Stimulated activated CD8-positive, alpha-beta memory T cell treated with anti-CD3 and anti-CD28 coated beads, Interleukin-15, amount 100 ng/mL, for 4 hours (primary cell): ENCODE results near the gene CNTNAP2.
"Not testable (repeated sequence)": the region's sequence is repeated elsewhere in the genome, so short reads cannot be mapped to it uniquely, and the experiment has no call there.

ENCODE experiments used
- DNase-seq, 2 donors: peaks; one replicate each; pipeline ENCODE4 v3.0.0-alpha.2; 2020; ENCODE audit warnings: low read depth in 2 of 2

CNTNAP2 gene

GRCh38 chr7:146146831-146147486 lies 30.4 kb downstream of the CNTNAP2 start:
- no peak for DNase-seq

DNA sequence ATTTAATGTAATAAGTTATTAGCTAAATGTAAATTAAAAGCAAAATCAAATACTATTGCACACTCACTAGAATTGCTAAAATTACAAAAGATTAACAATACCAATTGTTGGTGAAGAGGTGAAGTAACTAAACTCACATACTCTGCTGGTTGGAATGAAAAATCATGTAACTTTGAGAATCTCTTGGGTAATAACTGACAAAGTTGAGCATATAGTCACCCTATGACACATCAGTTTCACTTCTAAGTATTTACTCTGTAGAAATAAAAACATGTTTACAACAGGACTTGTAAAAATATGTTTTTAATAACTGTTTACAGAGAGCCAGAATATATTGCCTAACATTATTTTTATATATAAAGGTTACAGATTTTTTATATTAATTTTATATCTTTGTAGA lies 33.6 kb downstream of the CNTNAP2 start:
- DNase-seq: no peak

DNA sequence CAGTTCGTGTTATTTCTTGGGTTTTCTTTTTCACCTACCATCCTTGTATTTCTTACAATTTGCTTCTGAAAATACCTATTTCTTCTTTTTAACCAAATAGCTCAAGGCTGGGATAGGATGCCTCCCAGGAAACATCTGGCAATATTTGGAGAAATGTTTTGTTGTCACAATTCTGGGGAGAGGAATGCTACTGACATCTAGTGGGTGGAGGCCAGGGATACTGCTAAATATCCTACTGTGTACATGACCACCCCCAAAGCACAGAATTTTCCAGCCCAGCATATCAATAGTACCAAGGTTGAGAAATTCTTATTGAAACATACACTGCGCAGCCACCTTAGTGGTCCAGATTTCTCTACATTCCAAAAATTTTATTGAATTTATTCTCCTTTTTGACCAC lies 55.5 kb downstream of the CNTNAP2 start:
- no peak for DNase-seq

- no peak for DNase-seq
These were observed 59.1 kb downstream of the CNTNAP2 start for GRCh38 chr7:146175716-146176115.

GRCh38 chr7:146176860-146177259 lies 60.3 kb downstream of the CNTNAP2 start:
- DNase-seq: no peak

DNA sequence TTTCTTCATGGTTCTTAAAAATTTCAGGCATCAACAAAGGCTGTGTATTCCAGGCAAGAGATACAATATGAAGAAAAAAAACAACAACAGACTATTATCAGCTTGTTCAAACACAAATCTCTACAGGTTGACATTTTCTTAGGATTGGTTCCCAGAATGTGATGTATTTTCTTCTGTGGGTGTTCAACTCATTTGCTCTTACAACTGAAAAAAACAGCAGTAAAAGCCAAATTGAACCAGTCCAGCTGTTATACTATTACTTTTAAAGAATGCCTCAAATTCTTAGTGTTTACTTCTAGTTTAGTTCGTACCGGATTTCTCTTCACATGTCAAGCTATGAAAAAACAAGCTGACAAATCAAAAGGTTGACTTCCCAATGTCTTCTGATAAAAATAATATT lies 60.7 kb downstream of the CNTNAP2 start:
- DNase-seq: no peak

DNA sequence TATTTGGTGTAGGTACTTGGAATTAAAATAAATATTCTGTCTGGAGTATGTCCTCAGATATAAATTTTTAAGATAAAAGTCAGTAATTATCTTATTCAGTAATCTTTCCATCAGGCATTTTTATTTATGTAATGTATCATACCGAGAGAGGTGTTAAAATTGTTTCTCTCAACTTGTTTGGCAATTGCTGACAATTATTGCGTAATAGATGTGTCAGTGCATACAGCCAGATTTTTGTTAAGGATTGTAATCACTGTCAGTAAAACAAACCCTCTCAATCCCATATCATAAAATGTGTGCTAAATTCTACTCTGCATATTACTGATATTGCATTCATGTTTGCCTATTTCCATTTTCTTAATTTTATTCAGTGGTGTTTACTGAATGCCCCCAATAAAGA lies 69.2 kb downstream of the CNTNAP2 start:
- no peak for DNase-seq

DNA sequence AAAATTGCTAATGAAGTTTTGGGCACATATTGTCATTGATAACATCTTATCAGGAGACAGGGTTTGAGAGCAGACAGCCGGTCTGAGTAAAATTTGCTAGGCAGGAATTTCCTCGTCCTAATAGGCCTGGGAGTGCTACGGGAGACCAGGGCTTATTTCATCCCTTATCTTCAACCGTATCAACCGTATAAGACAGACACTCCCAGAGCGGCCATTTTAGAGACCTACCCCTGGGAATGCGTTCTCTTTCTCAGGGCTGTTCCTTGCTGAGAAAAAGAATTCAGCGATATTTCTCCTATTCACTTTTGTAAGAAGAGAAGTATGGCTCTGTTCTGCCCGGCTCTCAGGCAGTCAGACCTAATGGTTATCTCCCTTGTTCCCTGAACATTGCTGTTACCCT lies 74.8 kb downstream of the CNTNAP2 start:
- DNase-seq: not testable (repeated sequence)

DNA sequence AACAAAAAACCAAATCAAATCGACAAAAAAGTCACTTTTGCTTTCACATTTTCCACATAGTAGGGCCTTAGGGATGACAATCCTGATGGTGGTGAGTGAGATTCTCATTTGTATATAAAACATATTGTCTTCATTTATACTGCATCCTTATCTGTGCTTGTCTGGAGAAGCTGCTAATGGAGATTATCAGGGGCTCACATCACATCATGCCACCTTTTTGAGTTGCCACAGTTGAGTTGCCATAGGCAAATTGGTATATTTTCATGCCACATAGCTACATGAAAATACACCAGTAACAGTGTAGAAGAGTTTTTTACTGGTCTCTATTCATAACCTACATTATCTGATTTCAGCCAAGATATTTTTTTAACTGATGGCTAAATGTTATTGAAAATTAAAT lies 85.3 kb downstream of the CNTNAP2 start:
- no peak for DNase-seq

GRCh38 chr7:146206270-146206669 lies 89.7 kb downstream of the CNTNAP2 start:
- no peak for DNase-seq

GRCh38 chr7:146208492-146208891 lies 91.9 kb downstream of the CNTNAP2 start:
- DNase-seq: no peak

DNA sequence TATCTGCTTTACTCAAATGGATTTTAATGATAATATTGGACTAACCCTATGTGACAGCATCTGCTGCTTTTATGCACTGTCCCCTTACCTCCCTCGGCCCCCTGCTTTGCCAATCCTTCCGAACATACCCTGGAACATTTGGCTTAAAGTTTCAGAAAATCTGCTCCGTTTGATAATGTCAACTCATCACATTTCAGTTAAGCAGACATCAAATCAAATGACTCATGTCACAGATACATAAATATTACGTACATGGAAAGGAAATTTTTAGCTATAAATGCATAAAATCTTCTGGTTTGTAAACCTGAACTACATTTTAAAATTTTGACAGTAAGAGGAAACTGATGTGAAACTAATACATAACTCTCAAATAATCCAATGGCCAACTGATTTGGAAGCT lies 98.2 kb downstream of the CNTNAP2 start:
- DNase-seq: no peak

DNA sequence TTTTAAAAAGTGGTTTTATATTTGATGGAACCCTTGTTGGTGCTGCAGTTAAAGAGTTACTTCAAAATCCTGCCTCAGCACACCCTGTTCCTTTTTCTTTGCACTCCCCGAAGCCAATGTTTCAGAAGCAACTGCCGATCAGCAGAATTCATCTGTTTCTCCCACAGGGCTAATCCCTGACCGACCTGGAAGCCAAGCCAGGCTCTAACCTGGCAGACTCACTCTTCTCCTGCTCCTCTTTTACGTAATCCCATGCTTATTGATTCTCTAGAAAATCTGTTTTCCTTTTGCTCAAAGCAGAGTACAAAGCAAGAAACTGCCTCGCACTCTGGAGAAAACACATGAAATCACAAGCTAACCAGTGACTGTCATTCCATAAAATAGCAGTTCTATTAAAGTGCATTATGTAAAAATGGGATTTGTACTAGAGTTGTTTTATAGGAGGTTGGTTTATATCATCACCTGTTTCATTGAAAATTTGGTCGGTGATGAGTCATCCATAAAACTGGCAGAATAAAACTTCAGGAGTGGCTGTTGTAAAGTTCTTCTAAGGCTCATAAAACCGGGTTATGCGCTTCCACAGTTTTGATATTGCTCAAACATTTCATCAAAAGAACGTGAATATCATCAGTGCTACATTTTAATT lies 99.9 kb downstream of the CNTNAP2 start:
- no peak for DNase-seq

DNA sequence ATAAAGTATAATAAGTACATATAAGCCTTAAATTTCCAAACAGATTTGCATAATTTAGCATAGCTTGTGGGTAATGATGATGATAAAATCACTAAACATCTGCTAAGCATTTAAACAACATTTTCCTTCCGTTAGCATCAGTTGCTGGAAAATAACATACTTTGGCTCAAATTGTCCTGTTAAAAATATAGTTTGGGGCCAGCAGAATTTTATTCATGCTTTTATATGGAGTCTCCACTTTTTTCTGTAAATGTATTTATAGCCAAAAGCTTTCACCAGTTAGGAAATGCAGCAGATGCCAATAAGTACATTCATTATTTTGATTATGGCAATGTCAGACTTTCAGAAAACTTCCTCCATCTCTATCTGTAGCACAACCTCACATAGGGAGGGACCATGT lies 107.2 kb downstream of the CNTNAP2 start:
- DNase-seq: no peak

GRCh38 chr7:146232604-146233003 lies 116.0 kb downstream of the CNTNAP2 start:
- DNase-seq: no peak

GRCh38 chr7:146235195-146235594 lies 118.6 kb downstream of the CNTNAP2 start:
- no peak for DNase-seq

DNA sequence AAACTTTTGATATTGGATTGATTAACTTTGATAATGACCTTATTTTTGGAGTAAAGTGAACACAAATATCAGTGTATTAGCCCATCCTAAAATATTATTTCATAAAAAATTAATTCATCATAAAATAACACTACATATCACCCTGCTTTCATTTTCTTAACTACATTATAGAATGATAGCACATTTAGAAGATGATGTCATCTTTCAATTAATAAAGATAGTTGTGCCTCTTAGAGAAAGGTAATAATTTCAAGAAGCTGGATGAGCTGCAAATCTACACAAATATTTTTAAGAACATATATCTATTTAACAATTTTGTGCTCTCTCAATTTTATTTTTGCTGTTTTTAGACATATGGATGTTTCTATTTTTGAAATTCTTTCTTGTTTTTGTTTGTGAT lies 126.1 kb downstream of the CNTNAP2 start:
- no peak for DNase-seq

- not testable (repeated sequence) for DNase-seq
These were observed 131.4 kb downstream of the CNTNAP2 start for GRCh38 chr7:146247991-146248390.

- DNase-seq: not testable (repeated sequence)
These were observed 132.1 kb downstream of the CNTNAP2 start for GRCh38 chr7:146248744-146249143.

DNA sequence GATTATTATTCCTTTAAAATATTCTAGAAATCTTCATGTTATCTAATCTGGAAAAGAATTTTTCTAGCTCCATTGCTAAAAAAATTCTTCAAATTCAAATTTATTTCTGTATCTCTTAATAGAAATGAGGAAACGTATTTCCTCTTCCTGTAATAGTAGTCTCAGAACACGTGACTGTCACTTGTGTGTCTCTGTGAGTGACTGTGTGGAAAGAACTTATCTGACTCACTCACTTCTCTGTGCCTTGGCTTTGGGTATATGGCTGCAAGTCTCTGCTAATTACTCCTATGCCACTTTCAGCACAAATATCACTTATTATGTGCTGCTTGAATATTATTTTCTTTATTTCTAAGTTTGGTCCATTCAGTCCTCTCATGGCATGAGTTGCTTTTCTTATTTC lies 132.7 kb downstream of the CNTNAP2 start:
- DNase-seq: no peak

- DNase-seq: no peak
These were observed 139.0 kb downstream of the CNTNAP2 start for GRCh38 chr7:146255609-146256008.

- DNase-seq: no peak
These were observed 145.9 kb downstream of the CNTNAP2 start for GRCh38 chr7:146262527-146262926.

- DNase-seq: no peak
These were observed 160.3 kb downstream of the CNTNAP2 start for GRCh38 chr7:146276888-146277287.

- DNase-seq: no peak
These were observed 168.8 kb downstream of the CNTNAP2 start for GRCh38 chr7:146285418-146285817.
